Measurements from ENCODE around the gene SKP1. TPM values are rescaled to one million over a fixed set of nuclear protein-coding genes. Genes with fewer than 3 reads are reported as not detected.
"Not testable (repeated sequence)": the region's sequence is repeated elsewhere in the genome, so short reads cannot be mapped to it uniquely, and the experiment has no call there.

SKP1 gene
- total RNA-seq, 1 experiment from 2014 or later, result 245 TPM

DNA sequence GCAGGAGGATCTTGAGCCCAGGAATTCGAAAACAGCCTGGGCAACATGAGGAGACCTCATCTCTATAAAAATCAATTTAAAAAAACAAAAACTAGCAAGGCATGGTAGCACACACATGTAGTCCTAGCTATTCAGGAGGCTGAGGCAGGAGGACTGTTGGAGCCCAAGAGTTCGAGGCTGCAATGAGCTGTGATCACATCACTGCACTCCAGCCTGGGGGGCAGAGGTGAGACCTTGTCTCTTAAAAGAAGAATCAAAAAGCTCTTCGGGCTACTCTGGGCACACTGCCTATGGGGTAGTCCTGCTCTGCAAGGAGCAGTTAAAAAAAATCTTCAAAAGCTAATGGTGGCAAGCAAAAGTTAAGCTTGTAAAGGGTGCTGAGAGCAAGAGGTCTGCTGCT is 23.5 kb downstream of the SKP1 start:
- Histone ChIP-seq H3K36me3 (ENCODE audit: control insufficient read depth in 1 of 2, insufficient read depth in 2 of 2, low read length in 2 of 2) (peaks cover 32 to 47% of the 10 kb centered on the region in 2 experiments), H3K9ac (ENCODE audit: low read length) (no peak overlapping the region), H3K79me2 (ENCODE audit: insufficient read depth, low read length) (peaks cover 29% of the 10 kb centered on the region), H3K27me3 (ENCODE audit: insufficient read depth, low read length) (no peaks in the 10 kb centered on the region), H2AFZ (ENCODE audit: low read depth, low read length, poor library complexity, severe bottlenecking) (no peak overlapping the region), H4K20me1 (ENCODE audit: insufficient read depth) (peaks cover 3% of the 10 kb centered on the region), H3K4me2 (ENCODE audit: low read length) (no peak overlapping the region), H3K4me3 (replicated peaks in 1 of 2; ENCODE audit: low read depth in 1 of 2, low read length in 2 of 2) (no peak overlapping the region), H3K4me1 (ENCODE audit: control insufficient read depth in 1 of 2, insufficient read depth in 2 of 2, low read length in 2 of 2) (no peaks in the 10 kb centered on the region), H3K9me3 (ENCODE audit: control insufficient read depth in 1 of 2, insufficient read depth in 1 of 2, low read depth in 1 of 2, low read length in 2 of 2) (no peaks in the 10 kb centered on the region), H3K9me2 (ENCODE audit: insufficient read depth) (no peaks in the 10 kb centered on the region), H3K27ac (ENCODE audit: low read depth, low read length) (no peak overlapping the region)
- CTCF ChIA-PET, result interaction anchor here (1.6 to 2.0 kb wide), 2 partner anchors 13 to 114 kb away, joined by 4 to 8 read pairs; no protein-coding TSS in a partner anchor
- POLR2A ChIA-PET, result no interaction called here
- no peak for DNase-seq (ENCODE audit: low read depth, low spot score)
- BruUV-seq (replicated peaks), result no TSS peak
- intact Hi-C loops (cut with micrococcal nuclease), result no loop called here
- RAD21 ChIA-PET (ENCODE audit: low non-redundant PET in 1 of 2, low total read pairs in 2 of 2, uncharacterized antibody in 2 of 2, unreplicated experiment in 2 of 2), result no interaction called here
- TF ChIP-seq CEBPB (IDR thresholded peaks at IDR 0.05; ENCODE audit: low read depth) (no peak), SP1 (IDR thresholded peaks at IDR 0.05; ENCODE audit: low read depth) (no peak), EZH2 (IDR thresholded peaks at IDR 0.05) (no peak), ELF1 (IDR thresholded peaks at IDR 0.05; ENCODE audit: borderline replicate concordance, low read depth) (no peak), EGR1 (IDR thresholded peaks at IDR 0.05; ENCODE audit: low read depth) (no peak), POLR2AphosphoS5 (IDR thresholded peaks at IDR 0.05; ENCODE audit: low read depth, low read length) (no peak), TCF7L2 (IDR thresholded peaks at IDR 0.05; ENCODE audit: borderline replicate concordance, extremely low read depth, insufficient read depth, insufficient read length) (no peak), CBX3 (IDR thresholded peaks at IDR 0.05; ENCODE audit: low read depth) (no peak)
- TF ChIP-seq, protein P1, sequence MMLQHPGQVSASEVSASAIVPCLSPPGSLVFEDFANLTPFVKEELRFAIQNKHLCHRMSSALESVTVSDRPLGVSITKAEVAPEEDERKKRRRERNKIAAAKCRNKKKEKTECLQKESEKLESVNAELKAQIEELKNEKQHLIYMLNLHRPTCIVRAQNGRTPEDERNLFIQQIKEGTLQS (IDR thresholded peaks at IDR 0.05), result no peak
- no peak for ATAC-seq

DNA sequence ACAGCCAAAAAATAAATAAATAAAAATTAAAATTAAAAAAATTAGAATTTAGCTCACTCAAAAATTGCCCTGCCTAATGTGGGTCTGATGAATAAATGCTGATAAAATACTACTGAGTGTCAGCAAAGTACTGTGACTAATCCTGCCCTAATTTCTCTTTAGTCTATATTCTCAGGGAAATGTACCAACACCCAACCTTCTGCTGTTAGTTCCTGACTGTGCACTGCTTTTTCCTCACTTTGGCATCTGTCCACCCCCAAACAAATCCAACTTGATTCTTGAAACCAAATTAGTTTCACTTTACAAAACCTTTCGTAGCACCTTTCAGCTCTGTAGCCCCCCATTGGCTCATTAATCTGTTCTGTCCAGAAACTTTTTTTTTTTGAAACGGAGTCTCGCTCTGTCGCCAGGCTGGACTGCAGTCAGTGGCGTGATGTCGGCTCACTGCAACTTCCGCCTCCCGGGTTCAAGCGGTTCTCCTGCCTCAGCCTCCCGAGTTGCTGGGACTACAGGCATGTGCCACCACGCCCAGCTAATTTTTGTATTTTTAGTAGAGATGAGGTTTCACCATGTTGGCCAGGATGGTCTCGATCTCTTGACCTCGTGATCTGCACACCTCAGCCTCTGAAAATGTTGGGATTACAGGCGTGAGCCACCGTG is 24.4 kb downstream of the SKP1 start:
- intact Hi-C loops (cut with micrococcal nuclease); ATAC-seq; H3K4me3 ChIP-seq (replicated peaks in 1 of 2; ENCODE audit: low read depth in 1 of 2, low read length in 2 of 2); H3K4me1 ChIP-seq (ENCODE audit: control insufficient read depth in 1 of 2, insufficient read depth in 2 of 2, low read length in 2 of 2); H2AFZ ChIP-seq (ENCODE audit: low read depth, low read length, poor library complexity, severe bottlenecking); H4K20me1 ChIP-seq (ENCODE audit: insufficient read depth); RAD21 ChIA-PET (ENCODE audit: low non-redundant PET in 1 of 2, low total read pairs in 2 of 2, uncharacterized antibody in 2 of 2, unreplicated experiment in 2 of 2); H3K27ac ChIP-seq (ENCODE audit: low read depth, low read length); BruUV-seq (replicated peaks); H3K27me3 ChIP-seq (ENCODE audit: insufficient read depth, low read length); H3K4me2 ChIP-seq (ENCODE audit: low read length); DNase-seq (ENCODE audit: low read depth, low spot score); H3K9me2 ChIP-seq (ENCODE audit: insufficient read depth); POLR2A ChIA-PET; H3K9me3 ChIP-seq (ENCODE audit: control insufficient read depth in 1 of 2, insufficient read depth in 1 of 2, low read depth in 1 of 2, low read length in 2 of 2); H3K9ac ChIP-seq (ENCODE audit: low read length): not testable (repeated sequence)
- peaks cover 34% of the 10 kb centered on the region for H3K79me2 ChIP-seq (ENCODE audit: insufficient read depth, low read length)
- peaks cover 24 to 49% of the 10 kb centered on the region in 2 experiments; a peak in 3 of 4 replicates for H3K36me3 ChIP-seq (ENCODE audit: control insufficient read depth in 1 of 2, insufficient read depth in 2 of 2, low read length in 2 of 2)
- CTCF ChIA-PET, result interaction anchor here (0.7 to 1.3 kb wide), 2 partner anchors 12 to 113 kb away, joined by 3 read pairs; no protein-coding TSS in a partner anchor
